Breast epithelium (tissue), 4 donors: Measurements from ENCODE around the gene DAZAP2. TPM values are rescaled to one million over a fixed set of nuclear protein-coding genes. Genes with fewer than 3 reads are reported as not detected.
"Not testable (repeated sequence)": the region's sequence is repeated elsewhere in the genome, so short reads cannot be mapped to it uniquely, and the experiment has no call there.

ENCODE experiments used
- DNase-seq, 2 donors: peaks; one replicate each; pipeline ENCODE4 v3.0.0-alpha.2; 2019; ENCODE audit warnings: low spot score in 2 of 2
- H3K27ac ChIP-seq, 2 donors: fragments of 200-600 bp; sonication (generic) in 1 of 2; one replicate each; pipeline ENCODE4 v1.5.1; 2016 to 2019; ENCODE audit warnings: mild to moderate bottlenecking in 1 of 2
- H3K27me3 ChIP-seq, 2 donors: fragments of 200-600 bp; sonication (generic) in 1 of 2; one replicate each; pipeline versions ENCODE4 v1.5.1 to v1.6.0; 2017 to 2019; ENCODE audit warnings: control low read depth in 1 of 2, mild to moderate bottlenecking in 1 of 2
- H3K36me3 ChIP-seq: fragments of 200-600 bp; one replicate; pipeline ENCODE4 v1.5.1; 2019
- H3K4me1 ChIP-seq, 2 donors: fragments of 200-600 bp; sonication (generic); one replicate each; pipeline ENCODE4 v1.5.1; 2016 to 2019; ENCODE audit warnings: control low read depth in 1 of 2
- H3K4me3 ChIP-seq, 3 donors: fragments of 200-600 bp; sonication (generic); 1 replicate in 2 of 3; 2 replicates in 1 of 3; pipeline ENCODE4 v1.5.1; 2016 to 2019; ENCODE audit warnings: mild to moderate bottlenecking in 3 of 3, moderate library complexity in 2 of 3
- H3K9me3 ChIP-seq, 2 donors: fragments of 200-600 bp; sonication (generic) in 1 of 2; one replicate each; pipeline ENCODE4 v1.5.1; 2016 to 2019; ENCODE audit warnings: control low read depth in 1 of 2
- CTCF ChIP-seq, 3 donors: fragments of 450-650 bp; IDR thresholded peaks; one replicate each; pipeline ENCODE4 v1.5.1; 2016 to 2017; ENCODE audit warnings: antibody characterized with exemption in 3 of 3, mild to moderate bottlenecking in 3 of 3, moderate library complexity in 3 of 3
- POLR2A ChIP-seq: fragments of 450-650 bp; IDR thresholded peaks from one replicate; pipeline ENCODE4 v1.6.1; 2016; ENCODE audit warnings: antibody characterized with exemption, mild to moderate bottlenecking, moderate library complexity
- POLR2AphosphoS5 ChIP-seq, 3 donors: sonication (generic); formaldehyde crosslinking; IDR thresholded peaks; one replicate each; pipeline ENCODE4 v1.6.1; 2017; ENCODE audit warnings: antibody characterized with exemption in 3 of 3
- intact Hi-C: fragments of 100-400 bp; cut with DNase I; formaldehyde crosslinking; loops from one replicate; pipeline ENCODE4 v1.15.1; 2023; ENCODE audit warnings: low total_unique reads
- total RNA-seq, 3 donors: library from RNA; depleted of rRNA; stranded (reverse); fragments of >200 nt; gene quantifications; one replicate each; pipeline ENCODE4 v1.1.0, GENCODE V29; 2016

The DAZAP2 gene
- total RNA-seq, 3 donors from 2014 or later, result 318 to 408 (median 330) TPM

- Histone ChIP-seq H3K4me1 (no peaks in the 10 kb centered on the region), H3K27ac (peak overlapping the region; percentile 87 to 89), H3K4me3 (peak overlapping the region; percentile 66 to 90 (median 79)), H3K27me3 (no peaks in the 10 kb centered on the region), H3K9me3 (no peaks in the 10 kb centered on the region), H3K36me3 (no peaks in the 10 kb centered on the region)
- intact Hi-C loops, result loop anchor here (5.0 kb wide), 1 partner anchor 71 kb away; no protein-coding TSS in a partner anchor
- TF ChIP-seq CTCF (IDR thresholded peaks at IDR 0.05) (no peak), POLR2AphosphoS5 (IDR thresholded peaks at IDR 0.05) (no peak), POLR2A (no peak)
- no peak for DNase-seq
Observed at GRCh38 chr12:51270951-51271518, 32.4 kb downstream of the DAZAP2 start.

GRCh38 chr12:51272810-51273209 is 34.2 kb downstream of the DAZAP2 start:
- intact Hi-C loops, result loop anchor here (5.0 kb wide), 1 partner anchor 69 kb away; no protein-coding TSS in a partner anchor
- H3K9me3 ChIP-seq, H3K27me3 ChIP-seq, H3K4me3 ChIP-seq, DNase-seq, H3K4me1 ChIP-seq, H3K36me3 ChIP-seq, H3K27ac ChIP-seq: not testable (repeated sequence)

- TF ChIP-seq POLR2A (no peak), POLR2AphosphoS5 (IDR thresholded peaks at IDR 0.05) (no peak), CTCF (IDR thresholded peaks at IDR 0.05) (no peak)
- no peak for DNase-seq
Observed at GRCh38 chr12:51275088-51275487, 36.5 kb downstream of the DAZAP2 start.

GRCh38 chr12:51281202-51281924 is 42.7 kb downstream of the DAZAP2 start:
- H3K27me3 ChIP-seq, result no peaks in the 10 kb centered on the region
- H3K36me3 ChIP-seq, result no peaks in the 10 kb centered on the region
- H3K9me3 ChIP-seq, result no peaks in the 10 kb centered on the region
- H3K4me3 ChIP-seq, result no peak overlapping the region
- intact Hi-C loops, result no loop called here
- TF ChIP-seq POLR2AphosphoS5 (IDR thresholded peaks at IDR 0.05), result no peak
- no peak for TF ChIP-seq POLR2A
- TF ChIP-seq CTCF (IDR thresholded peaks at IDR 0.05), result no peak
- DNase-seq, result no peak
- no peak overlapping the region for H3K27ac ChIP-seq
- H3K4me1 ChIP-seq, result no peaks in the 10 kb centered on the region

More at GRCh38 chr12:51275088-51275487, 36.5 kb downstream of the DAZAP2 start:
- Histone ChIP-seq H3K4me3 (no peak overlapping the region), H3K9me3 (no peaks in the 10 kb centered on the region), H3K27me3 (no peaks in the 10 kb centered on the region), H3K36me3 (no peaks in the 10 kb centered on the region), H3K4me1 (no peaks in the 10 kb centered on the region), H3K27ac (no peak overlapping the region)
- intact Hi-C loops, result no loop called here

GRCh38 chr12:51285843-51286242 is 47.2 kb downstream of the DAZAP2 start:
- Histone ChIP-seq H3K4me1 (no peaks in the 10 kb centered on the region), H3K36me3 (no peaks in the 10 kb centered on the region), H3K27me3 (no peaks in the 10 kb centered on the region), H3K4me3 (no peak overlapping the region), H3K27ac (no peak overlapping the region), H3K9me3 (no peaks in the 10 kb centered on the region)
- no peak for DNase-seq
- intact Hi-C loops, result no loop called here
- TF ChIP-seq CTCF (IDR thresholded peaks at IDR 0.05) (no peak), POLR2A (no peak), POLR2AphosphoS5 (IDR thresholded peaks at IDR 0.05) (no peak)

GRCh38 chr12:51291603-51292513 is 53.2 kb downstream of the DAZAP2 start:
- H3K27me3 ChIP-seq, H3K36me3 ChIP-seq, DNase-seq, H3K4me1 ChIP-seq, H3K27ac ChIP-seq, H3K4me3 ChIP-seq, intact Hi-C loops, H3K9me3 ChIP-seq: not testable (repeated sequence)
